ENCODE measurements around the gene INTS11. TPM values are rescaled to one million over a fixed set of nuclear protein-coding genes. Genes with fewer than 3 reads are reported as not detected.

INTS11 gene
- total RNA-seq, 1 donor from 2014 or later: 151 TPM

GRCh38 chr1:1334835-1335234 is 10.4 kb upstream of the INTS11 start:
- DNase-seq: no peak
- POLR2A ChIA-PET: interaction anchor here (0.6 kb wide), 1 partner anchor 280 kb away, joined by 3 read pairs; no protein-coding TSS in a partner anchor
- Mint-ChIP-seq H3K9me3 (no peaks in the 10 kb centered on the region), H3K36me3 (ENCODE audit: low read depth) (peaks cover 7% of the 10 kb centered on the region), H3K4me1 (peaks cover 12% of the 10 kb centered on the region), H3K27ac (no peak overlapping the region), H3K4me3 (no peak overlapping the region), H3K27me3 (no peaks in the 10 kb centered on the region)
- CTCF ChIA-PET: no interaction called here
- no peak for TF ChIP-seq CTCF (IDR thresholded peaks at IDR 0.05)
- ATAC-seq (ENCODE audit: low read depth): no peak
- intact Hi-C loops (cut with micrococcal nuclease): no loop called here

GRCh38 chr1:1333551-1334241 is 9.2 kb upstream of the INTS11 start:
- intact Hi-C loops (cut with micrococcal nuclease): no loop called here
- ChIA-PET POLR2A (no interaction called here), CTCF (no interaction called here)
- Mint-ChIP-seq H3K9me3 (no peaks in the 10 kb centered on the region), H3K27ac (no peak overlapping the region), H3K4me3 (no peak overlapping the region), H3K4me1 (peaks cover 18% of the 10 kb centered on the region), H3K36me3 (ENCODE audit: low read depth) (peaks cover 3% of the 10 kb centered on the region), H3K27me3 (no peaks in the 10 kb centered on the region)
- DNase-seq: no peak
- no peak for TF ChIP-seq CTCF (IDR thresholded peaks at IDR 0.05)
- ATAC-seq (ENCODE audit: low read depth): no peak

GRCh38 chr1:1332774-1333480 is 8.5 kb upstream of the INTS11 start:
- TF ChIP-seq CTCF (IDR thresholded peaks at IDR 0.05): no peak
- ATAC-seq (ENCODE audit: low read depth) (no peak), DNase-seq (no peak)
- ChIA-PET POLR2A (no interaction called here), CTCF (no interaction called here)
- Mint-ChIP-seq H3K4me3 (no peak overlapping the region), H3K4me1 (peaks cover 18% of the 10 kb centered on the region), H3K27me3 (no peaks in the 10 kb centered on the region), H3K36me3 (ENCODE audit: low read depth) (no peaks in the 10 kb centered on the region), H3K27ac (no peak overlapping the region), H3K9me3 (no peaks in the 10 kb centered on the region)
- intact Hi-C loops (cut with micrococcal nuclease): no loop called here

GRCh38 chr1:1332031-1332755 is 7.7 kb upstream of the INTS11 start:
- intact Hi-C loops (cut with micrococcal nuclease): no loop called here
- Mint-ChIP-seq H3K27me3 (no peaks in the 10 kb centered on the region), H3K36me3 (ENCODE audit: low read depth) (peaks cover 4% of the 10 kb centered on the region), H3K27ac (no peak overlapping the region), H3K4me3 (no peak overlapping the region), H3K4me1 (peaks cover 18% of the 10 kb centered on the region), H3K9me3 (no peaks in the 10 kb centered on the region)
- ATAC-seq (ENCODE audit: low read depth): no peak
- no peak for DNase-seq
- POLR2A ChIA-PET: interaction anchor here (1.0 kb wide), 1 partner anchor 66 kb away, joined by 4 read pairs; no protein-coding TSS in a partner anchor
- CTCF ChIA-PET: no interaction called here
- TF ChIP-seq CTCF (IDR thresholded peaks at IDR 0.05): no peak
